ENCODE measurements around the gene NTM. TPM values are rescaled to one million over a fixed set of nuclear protein-coding genes. Genes with fewer than 3 reads are reported as not detected.

NTM gene
- total and polyA plus RNA-seq, 2 experiments from 2014 or later = 1.1 to 1.7 TPM

DNA sequence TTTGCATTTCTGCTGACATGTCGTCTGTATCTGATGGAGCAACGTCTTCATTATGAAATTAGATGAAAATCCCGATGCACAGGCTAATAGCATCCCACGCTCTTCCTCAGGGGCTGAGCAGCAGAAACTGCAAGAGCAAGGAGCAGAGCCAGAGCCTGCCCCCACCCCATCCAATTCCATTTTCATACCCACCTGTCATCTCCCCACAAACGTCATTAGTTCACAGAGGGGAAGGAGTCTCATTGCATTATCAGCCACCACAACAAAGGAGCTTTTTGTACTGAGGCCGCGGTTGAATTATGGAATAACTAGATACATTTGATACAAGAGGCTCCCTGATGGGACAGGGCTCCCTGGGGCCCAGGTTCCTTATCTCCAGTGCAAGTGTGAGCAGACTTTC lies 515.0 kb downstream of the NTM start:
- no peaks in the 10 kb centered on the region for H3K27me3 ChIP-seq
- H3K4me1 ChIP-seq (ENCODE audit: low read depth) = peaks cover 10% of the 10 kb centered on the region
- no peaks in the 10 kb centered on the region for H3K9me3 ChIP-seq (ENCODE audit: low read depth)
- H3K4me3 ChIP-seq = no peak overlapping the region
- DNase-seq (ENCODE audit: low read depth in 1 of 2, low spot score in 1 of 2) = no peak
- no peak for TF ChIP-seq CTCF (IDR thresholded peaks at IDR 0.05; ENCODE audit: low read depth, low read length)
- no peaks in the 10 kb centered on the region for H3K36me3 ChIP-seq
- no peak overlapping the region for H3K27ac ChIP-seq

DNA sequence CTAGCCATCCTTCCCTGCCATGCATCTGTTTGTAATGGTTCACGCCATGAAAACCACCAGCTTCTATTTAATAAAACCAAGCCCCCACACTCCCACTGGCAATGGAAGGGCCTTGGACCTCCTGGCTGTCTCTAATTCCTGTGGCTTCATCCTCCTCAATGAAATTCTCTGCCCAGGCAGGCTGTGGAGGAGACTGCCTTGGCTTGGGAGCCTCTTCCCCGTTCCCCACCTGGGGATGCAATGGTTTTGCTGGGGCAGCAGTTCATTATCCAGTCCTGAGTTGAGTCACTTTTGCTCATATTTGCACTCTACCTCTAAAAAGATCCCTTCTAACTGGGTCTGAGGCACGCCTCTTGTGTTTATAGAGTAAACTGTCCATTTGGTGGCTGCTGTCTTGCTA lies 515.8 kb downstream of the NTM start:
- Histone ChIP-seq H3K9me3 (ENCODE audit: low read depth) (no peaks in the 10 kb centered on the region), H3K4me1 (ENCODE audit: low read depth) (peaks cover 14% of the 10 kb centered on the region), H3K27ac (no peak overlapping the region), H3K27me3 (no peaks in the 10 kb centered on the region), H3K36me3 (no peaks in the 10 kb centered on the region), H3K4me3 (no peak overlapping the region)
- no peak for TF ChIP-seq CTCF (IDR thresholded peaks at IDR 0.05; ENCODE audit: low read depth, low read length)
- peak in 1 of 2 donors; percentile 37 for DNase-seq (ENCODE audit: low read depth in 1 of 2, low spot score in 1 of 2)

DNA sequence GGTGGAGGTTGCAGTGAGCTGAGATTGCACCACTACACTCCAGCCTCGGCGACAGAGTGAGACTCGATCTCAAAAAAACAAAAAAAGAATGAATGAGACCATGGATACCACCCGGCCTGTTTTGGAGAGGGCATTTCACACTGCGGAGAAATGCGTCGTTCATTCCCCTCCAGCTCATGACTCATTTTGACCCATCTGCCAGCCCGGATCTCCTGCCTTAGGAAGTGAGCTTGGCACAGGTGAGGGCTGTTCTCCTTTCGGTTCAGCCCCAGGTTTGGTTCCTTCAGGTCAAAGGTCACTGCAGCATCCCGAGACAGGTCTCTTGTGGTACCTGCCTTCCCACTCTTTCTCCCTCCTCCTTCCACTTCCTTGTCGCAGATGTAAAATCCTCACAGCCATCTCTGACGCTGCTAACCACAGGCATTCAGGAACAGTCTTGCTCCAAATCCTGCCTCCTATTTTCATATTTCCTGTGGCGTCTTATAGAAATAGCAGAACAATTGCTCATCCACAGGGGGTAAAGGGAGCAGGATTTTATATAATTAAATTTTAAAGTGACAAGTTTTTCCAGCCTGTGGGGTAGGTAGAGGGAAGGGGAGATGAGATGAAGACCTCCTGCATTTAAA lies 517.9 kb downstream of the NTM start:
- H3K36me3 ChIP-seq = no peaks in the 10 kb centered on the region
- peaks cover 14% of the 10 kb centered on the region for H3K4me1 ChIP-seq (ENCODE audit: low read depth)
- no peak for TF ChIP-seq CTCF (IDR thresholded peaks at IDR 0.05; ENCODE audit: low read depth, low read length)
- no peak overlapping the region for H3K4me3 ChIP-seq
- H3K27ac ChIP-seq = no peak overlapping the region
- H3K9me3 ChIP-seq (ENCODE audit: low read depth) = no peaks in the 10 kb centered on the region
- H3K27me3 ChIP-seq = no peaks in the 10 kb centered on the region
- peak in 1 of 2 donors; percentile 95 for DNase-seq (ENCODE audit: low read depth in 1 of 2, low spot score in 1 of 2)

- Histone ChIP-seq H3K27ac (no peak overlapping the region), H3K27me3 (no peaks in the 10 kb centered on the region), H3K9me3 (ENCODE audit: low read depth) (no peaks in the 10 kb centered on the region), H3K36me3 (no peaks in the 10 kb centered on the region), H3K4me1 (ENCODE audit: low read depth) (peaks cover 14% of the 10 kb centered on the region), H3K4me3 (no peak overlapping the region)
- TF ChIP-seq CTCF (IDR thresholded peaks at IDR 0.05; ENCODE audit: low read depth, low read length) = no peak
- peak; percentile 24 to 89 for DNase-seq (ENCODE audit: low read depth in 1 of 2, low spot score in 1 of 2)
Observed at GRCh38 chr11:131889146-131889577, 518.7 kb downstream of the NTM start.

DNA sequence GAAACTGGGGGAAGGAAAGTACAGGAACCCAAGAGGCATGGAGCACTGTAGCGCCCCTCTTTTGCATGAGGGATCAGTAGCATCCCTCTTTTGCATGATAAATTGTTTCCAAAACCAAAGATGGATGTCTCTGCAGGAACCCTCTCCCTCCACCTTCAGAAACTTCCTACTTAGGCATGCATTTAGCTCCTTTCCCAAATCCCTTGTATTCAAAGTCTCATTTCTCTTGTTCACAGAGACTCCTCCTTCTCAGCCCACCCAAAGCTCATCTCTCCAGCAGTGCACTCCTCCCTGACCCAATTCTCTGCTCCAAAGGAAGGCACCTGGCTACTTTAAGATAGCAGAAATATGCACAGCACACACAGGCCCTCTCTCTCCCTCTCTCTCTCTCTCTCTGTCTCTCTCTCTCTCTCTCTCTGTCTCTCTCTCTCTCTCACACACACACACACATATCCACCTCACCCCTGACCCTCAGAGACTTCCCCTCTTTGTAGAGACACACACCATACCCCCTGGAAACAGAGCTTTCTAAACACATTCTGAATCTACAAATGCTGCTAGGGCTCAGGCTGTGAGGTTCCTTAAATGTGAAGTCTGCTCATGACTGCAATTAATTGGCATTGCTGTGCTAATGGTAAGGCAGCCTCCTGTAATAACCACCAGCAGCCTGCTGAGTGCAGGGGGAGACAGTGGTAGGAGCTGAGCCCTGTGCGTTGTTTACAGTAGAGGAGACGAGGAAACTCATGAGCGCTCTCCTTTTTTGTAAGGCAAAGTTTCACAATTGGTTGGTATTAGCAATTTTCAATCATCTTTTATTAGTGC lies 519.6 kb downstream of the NTM start:
- H3K27ac ChIP-seq = no peak overlapping the region
- peaks cover 14% of the 10 kb centered on the region for H3K4me1 ChIP-seq (ENCODE audit: low read depth)
- peak; percentile 23 to 28 for DNase-seq (ENCODE audit: low read depth in 1 of 2, low spot score in 1 of 2)
- H3K36me3 ChIP-seq = no peaks in the 10 kb centered on the region
- no peaks in the 10 kb centered on the region for H3K9me3 ChIP-seq (ENCODE audit: low read depth)
- no peaks in the 10 kb centered on the region for H3K27me3 ChIP-seq
- TF ChIP-seq CTCF (IDR thresholded peaks at IDR 0.05; ENCODE audit: low read depth, low read length) = no peak
- no peak overlapping the region for H3K4me3 ChIP-seq
